ENCODE data around the gene SCGB1C2.

Gene SCGB1C2

GRCh38 chr17:152860-153420, 15.6 kb downstream of the SCGB1C2 start:
- no peak overlapping the region for H3K4me3 ChIP-seq (ENCODE audit: low read length)
- no peak for TF ChIP-seq CTCF (conservative IDR thresholded peaks at IDR 0.05; ENCODE audit: low read depth, low read length)
- DNase-seq (ENCODE audit: low read depth), result no peak

GRCh38 chr17:153851-154250, 16.5 kb downstream of the SCGB1C2 start:
- no peak overlapping the region for H3K4me3 ChIP-seq (ENCODE audit: low read length)
- no peak for TF ChIP-seq CTCF (conservative IDR thresholded peaks at IDR 0.05; ENCODE audit: low read depth, low read length)
- no peak for DNase-seq (ENCODE audit: low read depth)

- no peak for TF ChIP-seq CTCF (conservative IDR thresholded peaks at IDR 0.05; ENCODE audit: low read depth, low read length)
- DNase-seq (ENCODE audit: low read depth), result no peak
- no peak overlapping the region for H3K4me3 ChIP-seq (ENCODE audit: low read length)
Measured at GRCh38 chr17:155576-155975, 18.2 kb downstream of the SCGB1C2 start.

- no peak for TF ChIP-seq CTCF (conservative IDR thresholded peaks at IDR 0.05; ENCODE audit: low read depth, low read length)
- no peak overlapping the region for H3K4me3 ChIP-seq (ENCODE audit: low read length)
- no peak for DNase-seq (ENCODE audit: low read depth)
Measured at GRCh38 chr17:156094-156621, 18.8 kb downstream of the SCGB1C2 start.

GRCh38 chr17:156946-157345, 19.6 kb downstream of the SCGB1C2 start:
- H3K4me3 ChIP-seq (ENCODE audit: low read length), result no peak overlapping the region
- no peak for DNase-seq (ENCODE audit: low read depth)
- TF ChIP-seq CTCF (conservative IDR thresholded peaks at IDR 0.05; ENCODE audit: low read depth, low read length), result no peak

- no peak for TF ChIP-seq CTCF (conservative IDR thresholded peaks at IDR 0.05; ENCODE audit: low read depth, low read length)
- no peak for DNase-seq (ENCODE audit: low read depth)
- no peak overlapping the region for H3K4me3 ChIP-seq (ENCODE audit: low read length)
Measured at GRCh38 chr17:157901-158300, 20.5 kb downstream of the SCGB1C2 start.

- DNase-seq (ENCODE audit: low read depth), result no peak
- H3K4me3 ChIP-seq (ENCODE audit: low read length), result no peak overlapping the region
- no peak for TF ChIP-seq CTCF (conservative IDR thresholded peaks at IDR 0.05; ENCODE audit: low read depth, low read length)
Measured at GRCh38 chr17:158379-158778, 21.0 kb downstream of the SCGB1C2 start.
